Metanephros (tissue), 1 donor: ENCODE measurements around the gene CRYBG3. TPM values are rescaled to one million over a fixed set of nuclear protein-coding genes. Genes with fewer than 3 reads are reported as not detected.

Experiments used
- total RNA-seq: library from RNA; depleted of rRNA; stranded (reverse); fragments of >200 nt; gene quantifications from one replicate; pipeline ENCODE4 v1.2.3, GENCODE V29; 2014

CRYBG3 gene
- 31.4 TPM for total RNA-seq

DNA sequence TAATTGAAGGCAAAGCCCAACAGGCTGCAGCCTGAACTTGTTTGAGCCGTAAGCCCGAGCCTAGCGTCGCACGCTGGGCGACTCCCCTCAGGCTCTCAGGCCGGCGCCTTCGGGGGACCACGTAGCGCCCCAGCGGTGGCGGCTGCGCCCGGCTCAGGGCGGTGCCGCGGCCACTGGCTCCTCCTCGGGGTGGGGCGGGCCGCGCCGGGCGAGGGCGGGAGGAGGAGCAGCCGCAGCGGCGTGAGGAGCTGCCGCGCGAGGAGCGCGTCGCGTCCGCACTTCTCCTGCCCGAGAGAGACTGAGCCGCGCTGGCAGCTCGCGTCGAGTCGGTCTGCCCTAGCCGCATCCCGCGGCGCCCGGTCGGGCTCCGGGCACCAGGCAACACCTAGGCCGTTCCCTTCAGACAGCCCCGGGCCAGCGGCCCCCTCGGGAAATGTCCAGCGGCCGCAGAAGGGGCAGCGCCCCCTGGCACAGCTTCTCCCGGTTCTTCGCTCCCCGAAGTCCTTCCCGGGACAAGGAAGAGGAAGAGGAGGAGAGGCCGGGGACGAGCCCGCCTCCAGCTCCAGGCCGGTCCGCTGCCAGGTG lies at the start of gene CRYBG3:
Gene CRYBG3 (plus strand): TSS at position 238 of the 585 bp plus-strand sequence. CDS start 196 bp downstream, at position 434.

DNA sequence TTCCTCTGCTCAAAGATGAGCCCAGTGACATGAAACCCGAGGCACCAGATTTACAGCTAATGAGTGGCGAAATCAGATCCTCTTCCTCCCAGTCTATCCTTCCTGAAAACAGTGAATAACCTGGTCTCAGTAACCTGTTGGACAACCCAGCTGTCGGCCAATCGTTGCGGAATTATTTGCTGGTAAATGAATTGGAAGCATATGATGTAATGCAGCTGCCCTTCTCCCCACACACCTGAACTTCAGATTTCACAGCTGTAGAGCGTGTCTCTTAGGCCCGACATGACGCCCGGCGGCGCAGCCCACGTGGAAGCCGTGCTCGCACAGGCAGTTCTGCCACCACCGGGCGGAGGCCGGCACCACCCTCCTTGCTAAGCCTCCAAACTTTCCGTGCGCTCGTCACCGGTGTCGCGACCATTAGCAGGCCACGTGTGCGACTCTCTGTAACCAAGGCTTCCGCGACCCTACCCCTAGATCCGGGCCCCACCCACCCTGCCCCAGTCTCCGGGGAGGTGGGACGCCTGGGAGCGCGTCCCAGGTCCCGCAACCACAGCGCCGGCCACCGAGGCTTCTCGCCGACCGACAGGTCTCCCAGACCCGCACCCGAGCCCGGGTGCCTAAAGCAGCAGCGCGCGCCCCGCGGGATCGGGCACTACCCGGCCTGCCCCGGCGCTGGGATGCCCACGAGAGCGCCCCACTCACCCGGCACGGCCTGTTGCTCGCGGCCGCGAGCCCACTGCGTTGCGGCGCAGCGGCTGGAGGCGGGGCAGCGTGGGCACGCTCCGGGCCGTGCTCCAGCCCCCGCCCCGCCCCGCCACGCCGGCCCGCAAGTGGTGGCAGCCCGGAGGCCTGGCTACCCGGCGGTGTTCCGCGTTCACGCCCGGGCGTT lies 150.1 kb downstream of the CRYBG3 start, which contains the start of gene RIOX2:
Gene RIOX2 (minus strand): TSS at position 753 of the 889 bp plus-strand sequence. CDS start 4,838 bp downstream, outside the sequence.

Other genes with a start within 250 kb of the CRYBG3 start
- gene ARL6, start 57.3 kb upstream of the CRYBG3 start, total RNA-seq: 18.0 TPM
- gene RIOX2, start 150.4 kb downstream of the CRYBG3 start, total RNA-seq: 27.0 TPM
- not detected for gene GABRR3, start 213.3 kb downstream of the CRYBG3 start, total RNA-seq